ENCODE data around the gene KRTAP5-3.

GRCh38 chr11:1563149-1563638, 45.1 kb downstream of the KRTAP5-3 start:
- TF ChIP-seq SP1 (IDR thresholded peaks at IDR 0.05) = no peak
- no peak for TF ChIP-seq ELF4 (IDR thresholded peaks at IDR 0.05)
- no peak for TF ChIP-seq FOXM1 (IDR thresholded peaks at IDR 0.05; ENCODE audit: borderline replicate concordance)
- TF ChIP-seq, protein P1, sequence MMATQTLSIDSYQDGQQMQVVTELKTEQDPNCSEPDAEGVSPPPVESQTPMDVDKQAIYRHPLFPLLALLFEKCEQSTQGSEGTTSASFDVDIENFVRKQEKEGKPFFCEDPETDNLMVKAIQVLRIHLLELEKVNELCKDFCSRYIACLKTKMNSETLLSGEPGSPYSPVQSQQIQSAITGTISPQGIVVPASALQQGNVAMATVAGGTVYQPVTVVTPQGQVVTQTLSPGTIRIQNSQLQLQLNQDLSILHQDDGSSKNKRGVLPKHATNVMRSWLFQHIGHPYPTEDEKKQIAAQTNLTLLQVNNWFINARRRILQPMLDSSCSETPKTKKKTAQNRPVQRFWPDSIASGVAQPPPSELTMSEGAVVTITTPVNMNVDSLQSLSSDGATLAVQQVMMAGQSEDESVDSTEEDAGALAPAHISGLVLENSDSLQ (IDR thresholded peaks at IDR 0.05) = no peak
- no peak for TF ChIP-seq BHLHE40 (IDR thresholded peaks at IDR 0.05; ENCODE audit: borderline replicate concordance)
- TF ChIP-seq FOXK2 (IDR thresholded peaks at IDR 0.05) = no peak
- TF ChIP-seq FOXA1 (IDR thresholded peaks at IDR 0.05) = no peak
- TF ChIP-seq NFRKB (IDR thresholded peaks at IDR 0.05) = no peak
- TF ChIP-seq L3MBTL2 (conservative IDR thresholded peaks at IDR 0.05) = no peak
- no peak for TF ChIP-seq SUZ12 (IDR thresholded peaks at IDR 0.05)
- TF ChIP-seq HDGF (IDR thresholded peaks at IDR 0.05; ENCODE audit: borderline replicate concordance) = no peak
- TF ChIP-seq CTBP1 (IDR thresholded peaks at IDR 0.05; ENCODE audit: borderline replicate concordance) = no peak
- no peak for TF ChIP-seq TARDBP (IDR thresholded peaks at IDR 0.05)

Measured in HEK293T (cell line).